Mucosa of rectum (tissue), 2 donors: ENCODE measurements around the gene PIK3AP1.

ENCODE experiments used
- H3K27ac ChIP-seq, 2 donors: one replicate each; pipeline ENCODE4 v1.7.0; 2013; ENCODE audit warnings: inconsistent platforms in 2 of 2, low read depth in 2 of 2, low read length in 2 of 2
- H3K27me3 ChIP-seq, 2 donors: one replicate each; pipeline ENCODE4 v1.7.0; 2013; ENCODE audit warnings: low read length in 2 of 2; ENCODE audit not compliant: control insufficient read depth in 2 of 2, insufficient read depth in 2 of 2
- H3K36me3 ChIP-seq, 2 donors: one replicate each; pipeline ENCODE4 v1.7.0; 2013; ENCODE audit warnings: low read length in 2 of 2; ENCODE audit not compliant: control insufficient read depth in 2 of 2, insufficient read depth in 2 of 2
- H3K4me1 ChIP-seq, 2 donors: one replicate each; pipeline ENCODE4 v1.7.0; 2013; ENCODE audit warnings: low read length in 2 of 2, mild to moderate bottlenecking in 1 of 2; ENCODE audit not compliant: control insufficient read depth in 2 of 2, insufficient read depth in 2 of 2
- H3K4me3 ChIP-seq, 2 donors: one replicate each; pipeline ENCODE4 v1.7.0; 2013; ENCODE audit warnings: low read length in 2 of 2
- H3K9ac ChIP-seq, 2 donors: one replicate each; pipeline ENCODE4 v1.7.0; 2013; ENCODE audit warnings: low read length in 2 of 2, low read depth in 1 of 2, mild to moderate bottlenecking in 1 of 2
- H3K9me3 ChIP-seq, 2 donors: one replicate each; pipeline ENCODE4 v1.7.0; 2013; ENCODE audit warnings: low read length in 2 of 2; ENCODE audit not compliant: control insufficient read depth in 2 of 2
- donor health status: healthy.
- donor health status: Normal muscosa, but diverticular disease.

Gene PIK3AP1

DNA sequence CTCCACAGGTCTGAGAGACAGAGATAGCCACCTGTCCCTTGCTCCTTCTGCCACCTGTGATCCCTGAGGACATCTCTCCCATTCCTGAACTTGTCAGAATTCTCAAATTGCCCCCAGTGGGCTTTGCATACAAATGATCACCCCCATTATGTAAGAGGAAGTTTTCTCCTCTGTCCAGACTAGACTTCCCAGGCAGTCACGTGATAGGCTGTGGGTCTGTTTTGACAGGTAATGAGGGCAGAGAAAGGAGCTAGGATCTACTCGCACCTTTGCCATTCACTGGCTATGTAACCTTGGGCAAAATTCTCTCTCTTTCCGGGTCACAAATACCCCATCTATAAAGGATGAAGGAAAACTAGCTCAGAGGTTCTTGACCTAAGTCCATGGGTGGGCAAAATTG is 112.1 kb downstream of the PIK3AP1 start:
- Histone ChIP-seq H3K4me3 (no peak overlapping the region), H3K27me3 (no peaks in the 10 kb centered on the region), H3K36me3 (no peaks in the 10 kb centered on the region), H3K4me1 (peaks cover 35 to 52% of the 10 kb centered on the region in 2 donors), H3K27ac (no peak overlapping the region), H3K9me3 (no peaks in the 10 kb centered on the region), H3K9ac (peak overlapping the region in 1 of 2 donors; percentile 6)

DNA sequence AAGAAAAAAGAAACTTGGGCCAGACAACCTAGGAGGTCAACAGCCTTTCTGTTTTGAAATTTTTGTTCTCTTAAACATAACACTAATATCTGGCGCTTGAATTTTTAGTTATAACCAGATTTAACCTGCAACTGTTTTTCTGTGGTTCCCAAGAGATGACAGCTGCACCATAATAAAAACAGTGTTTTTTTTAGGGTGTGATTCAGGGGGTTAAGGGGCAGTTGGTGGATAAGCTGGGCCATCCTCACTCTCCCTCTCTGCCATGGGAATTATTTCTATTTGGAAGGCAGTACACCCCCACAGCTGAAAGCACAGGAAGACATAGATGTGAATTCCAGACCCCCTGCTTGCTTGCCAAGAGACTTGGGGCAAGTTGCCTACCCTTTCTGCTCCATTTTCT is 113.4 kb downstream of the PIK3AP1 start:
- no peak overlapping the region for H3K4me3 ChIP-seq
- H3K36me3 ChIP-seq = peaks cover 0 to 5% of the 10 kb centered on the region in 2 donors
- no peak overlapping the region for H3K27ac ChIP-seq

DNA sequence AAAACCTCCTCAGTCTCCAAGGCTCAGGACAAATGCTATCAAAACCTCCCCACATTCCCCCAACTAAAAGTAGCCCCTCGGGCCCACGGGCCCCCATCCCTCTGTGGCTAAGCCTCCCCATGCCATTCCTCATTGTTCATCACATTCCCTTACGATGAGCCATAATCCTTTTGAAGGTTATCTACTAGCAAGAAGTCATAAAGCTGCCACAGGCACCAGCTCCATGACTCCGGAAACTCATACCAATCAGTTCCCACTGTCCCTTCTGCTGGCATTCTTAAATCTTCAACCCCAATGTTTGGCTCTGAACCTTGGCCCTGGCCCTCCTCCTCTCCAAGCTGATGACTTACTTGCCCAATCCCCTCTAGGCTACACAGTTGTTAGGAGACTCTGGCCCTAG is 114.1 kb downstream of the PIK3AP1 start:
- Histone ChIP-seq H3K9ac (no peak overlapping the region), H3K27me3 (no peaks in the 10 kb centered on the region), H3K4me3 (no peak overlapping the region), H3K36me3 (peaks cover 0 to 5% of the 10 kb centered on the region in 2 donors), H3K4me1 (peaks cover 33 to 37% of the 10 kb centered on the region in 2 donors), H3K9me3 (no peaks in the 10 kb centered on the region), H3K27ac (no peak overlapping the region)

More for the DNA sequence above, 113.4 kb downstream of the PIK3AP1 start:
- H3K4me1 ChIP-seq = peaks cover 35 to 44% of the 10 kb centered on the region in 2 donors
- no peaks in the 10 kb centered on the region for H3K9me3 ChIP-seq
- H3K9ac ChIP-seq = no peak overlapping the region
- no peaks in the 10 kb centered on the region for H3K27me3 ChIP-seq

DNA sequence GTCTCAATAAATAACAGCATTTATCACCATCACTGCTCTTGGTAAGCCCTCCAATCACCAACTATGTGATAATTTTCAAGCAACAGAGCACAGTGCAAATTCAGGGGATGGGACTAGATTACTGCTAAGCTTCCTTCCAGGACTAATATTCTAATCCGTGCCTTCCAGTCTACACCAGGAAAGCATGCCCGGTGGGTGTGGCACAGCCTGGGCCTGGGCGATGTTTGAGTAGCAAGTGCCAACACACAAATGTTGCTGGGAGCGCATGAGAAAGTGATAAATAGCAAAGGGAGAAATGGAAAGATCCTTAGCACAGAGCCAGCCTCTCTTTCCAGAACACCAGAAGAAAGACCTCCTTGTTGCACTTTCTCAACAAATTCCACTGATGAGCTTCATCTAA is 120.0 kb downstream of the PIK3AP1 start:
- Histone ChIP-seq H3K4me3 (no peak overlapping the region), H3K27me3 (no peaks in the 10 kb centered on the region), H3K9ac (no peak overlapping the region), H3K27ac (peak overlapping the region; percentile 16 to 21), H3K4me1 (peaks cover 16 to 23% of the 10 kb centered on the region in 2 donors), H3K36me3 (peaks cover 3 to 8% of the 10 kb centered on the region in 2 donors), H3K9me3 (no peaks in the 10 kb centered on the region)

DNA sequence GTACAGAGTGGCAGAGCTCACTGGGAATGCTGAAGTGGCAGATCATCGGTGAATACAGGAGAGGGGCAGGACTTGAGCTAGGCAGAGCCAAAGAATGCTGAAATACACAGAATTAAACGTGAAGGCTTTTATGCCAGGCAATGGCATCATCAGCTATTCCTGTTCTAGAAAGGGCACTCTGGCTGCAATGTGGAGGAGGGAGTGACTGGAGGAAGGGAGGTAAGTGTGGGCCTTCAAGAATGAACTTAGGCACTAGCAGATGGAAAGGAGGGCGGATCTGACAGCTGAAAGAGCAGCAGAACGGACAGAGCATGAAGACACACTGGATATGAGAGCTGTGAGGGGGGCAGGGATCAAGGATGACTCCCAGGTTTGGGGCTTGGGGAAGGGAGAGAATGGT is 121.5 kb downstream of the PIK3AP1 start:
- no peak overlapping the region for H3K4me3 ChIP-seq
- H3K36me3 ChIP-seq = peaks cover 3 to 8% of the 10 kb centered on the region in 2 donors
- H3K9me3 ChIP-seq = no peaks in the 10 kb centered on the region
- no peaks in the 10 kb centered on the region for H3K27me3 ChIP-seq
- no peak overlapping the region for H3K9ac ChIP-seq
- peaks cover 16 to 28% of the 10 kb centered on the region in 2 donors for H3K4me1 ChIP-seq
- no peak overlapping the region for H3K27ac ChIP-seq

DNA sequence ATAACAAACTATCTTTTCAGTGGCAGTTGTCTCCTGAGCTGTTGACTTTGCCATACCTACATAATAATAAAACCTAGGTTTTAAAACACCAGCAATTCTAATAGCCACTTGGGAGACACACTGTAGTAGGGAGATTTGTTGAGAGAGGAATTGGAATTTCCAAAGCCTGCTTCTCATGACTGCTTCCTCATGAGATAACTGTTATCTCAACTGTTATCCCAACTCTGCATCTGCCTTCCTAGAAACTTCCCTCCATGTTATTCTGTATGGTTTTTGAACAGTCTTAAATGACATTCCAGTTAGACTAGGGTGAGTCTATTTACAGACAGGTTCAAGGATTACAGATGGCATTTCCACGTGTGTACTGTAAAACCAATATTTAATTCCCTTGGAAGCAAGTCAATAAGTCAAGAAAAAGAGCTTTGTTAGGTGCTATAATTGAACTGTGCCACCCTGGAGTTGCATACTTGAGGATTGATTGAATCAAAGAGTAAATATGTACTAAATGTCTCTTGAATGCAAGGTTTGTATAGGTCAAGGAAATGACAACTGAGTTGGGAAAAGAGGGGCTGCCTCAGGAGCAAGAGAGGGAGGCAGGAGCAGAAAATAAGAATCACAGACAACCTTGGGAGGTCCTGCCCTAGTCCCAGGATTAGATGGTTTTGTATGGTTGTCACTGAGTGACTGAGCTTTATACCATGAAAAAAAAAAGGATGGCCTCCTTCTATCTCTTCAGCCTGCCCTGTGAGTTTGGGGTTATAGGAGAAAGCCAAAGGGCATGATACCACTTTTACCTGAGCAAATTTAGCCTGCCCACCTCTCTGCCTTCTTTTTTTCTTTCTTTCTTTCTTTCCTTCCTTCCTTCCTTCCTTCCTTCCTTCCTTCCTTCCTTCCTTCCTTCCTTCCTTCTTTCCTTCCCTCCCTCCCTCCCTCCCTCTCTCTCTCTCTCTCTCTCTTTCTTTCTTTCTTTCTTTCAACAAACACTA is 123.6 kb downstream of the PIK3AP1 start:
- no peaks in the 10 kb centered on the region for H3K27me3 ChIP-seq
- H3K36me3 ChIP-seq = peaks cover 3% of the 10 kb centered on the region in 2 donors
- no peak overlapping the region for H3K4me3 ChIP-seq
- no peaks in the 10 kb centered on the region for H3K9me3 ChIP-seq
- H3K27ac ChIP-seq = peak overlapping the region; percentile 20 to 45
- peaks cover 16 to 28% of the 10 kb centered on the region in 2 donors for H3K4me1 ChIP-seq
- H3K9ac ChIP-seq = no peak overlapping the region

DNA sequence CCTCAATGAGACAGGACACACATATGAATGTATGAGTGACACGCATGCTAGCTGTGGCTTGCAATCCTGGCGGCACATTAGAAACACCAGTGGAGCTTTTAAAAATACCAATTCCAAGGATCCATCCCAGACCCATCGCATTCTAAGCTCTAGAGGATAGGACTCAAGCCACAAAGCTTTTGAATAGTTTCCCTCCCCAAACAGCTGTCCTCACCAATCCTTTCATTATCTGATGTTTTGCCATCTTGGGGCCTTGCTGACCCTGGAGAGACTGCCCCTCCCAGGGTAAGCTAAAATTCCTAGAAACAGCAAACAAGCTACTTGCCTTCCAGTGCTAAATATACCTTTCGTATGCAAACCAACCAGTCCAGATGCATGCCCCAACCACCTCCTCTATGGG is 124.6 kb downstream of the PIK3AP1 start:
- Histone ChIP-seq H3K4me3 (no peak overlapping the region), H3K36me3 (peaks cover 3% of the 10 kb centered on the region in 2 donors), H3K4me1 (peaks cover 16 to 28% of the 10 kb centered on the region in 2 donors), H3K9ac (no peak overlapping the region), H3K9me3 (no peaks in the 10 kb centered on the region), H3K27ac (no peak overlapping the region), H3K27me3 (no peaks in the 10 kb centered on the region)

DNA sequence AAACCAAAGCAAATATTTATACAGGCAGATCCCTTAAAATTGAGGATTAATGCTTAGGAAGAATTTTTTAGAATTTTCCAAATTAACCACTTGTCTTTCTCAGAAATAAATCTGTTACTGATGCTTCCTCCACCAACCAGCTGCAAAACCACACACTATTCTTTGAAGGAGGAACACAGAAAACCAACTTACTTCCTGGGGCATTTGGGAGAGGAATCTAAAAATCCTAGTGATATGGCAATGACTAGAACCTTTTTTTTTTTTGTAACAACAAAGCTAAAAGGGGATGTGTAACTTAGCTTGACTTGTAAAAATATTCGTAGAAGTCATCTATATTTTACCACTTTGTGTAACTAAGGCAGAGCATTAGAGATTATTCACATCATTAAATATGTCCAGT is 128.4 kb downstream of the PIK3AP1 start:
- Histone ChIP-seq H3K4me1 (peaks cover 24 to 40% of the 10 kb centered on the region in 2 donors), H3K9ac (no peak overlapping the region), H3K27ac (no peak overlapping the region), H3K27me3 (no peaks in the 10 kb centered on the region), H3K4me3 (no peak overlapping the region), H3K9me3 (no peaks in the 10 kb centered on the region), H3K36me3 (no peaks in the 10 kb centered on the region)

DNA sequence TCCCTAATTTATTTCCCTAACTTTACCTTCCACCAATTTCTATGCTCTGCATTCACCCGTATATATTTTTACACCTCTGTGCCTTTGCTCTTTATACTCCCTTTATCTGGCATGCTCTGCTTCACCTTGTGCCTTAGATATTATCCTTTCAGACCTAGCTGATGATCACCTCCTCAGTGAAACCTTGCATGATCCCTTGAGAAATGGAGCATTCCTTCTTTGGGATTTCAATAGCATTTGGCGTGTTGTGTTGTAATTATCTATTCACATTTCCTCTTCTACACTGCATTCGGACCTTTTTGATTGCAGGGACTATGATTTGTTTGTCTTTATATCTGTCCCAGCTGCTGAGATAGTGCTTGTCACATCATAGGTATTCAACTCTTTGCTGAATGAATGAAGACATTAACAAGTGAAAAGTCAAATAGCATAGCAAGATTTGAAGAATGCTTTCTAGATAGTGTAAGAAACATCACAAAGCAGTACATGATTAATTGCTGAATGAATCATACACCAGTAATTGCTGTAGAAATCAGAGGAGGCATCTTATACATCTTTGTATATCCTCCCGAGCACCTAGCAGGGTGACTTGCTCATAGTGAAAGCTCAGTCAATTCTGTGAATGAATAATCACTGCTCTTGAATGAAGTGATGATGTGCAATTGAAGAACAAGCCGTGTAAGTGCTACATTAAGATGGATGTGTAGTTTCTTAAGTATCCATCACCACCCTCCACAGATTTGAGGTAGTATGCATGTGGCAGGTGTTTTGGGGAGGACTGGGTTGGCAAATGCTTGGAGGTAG is 131.5 kb downstream of the PIK3AP1 start:
- no peaks in the 10 kb centered on the region for H3K36me3 ChIP-seq
- H3K27me3 ChIP-seq = no peaks in the 10 kb centered on the region
- H3K27ac ChIP-seq = peak overlapping the region; percentile 97 to 99
- H3K9me3 ChIP-seq = no peaks in the 10 kb centered on the region
- H3K4me1 ChIP-seq = peaks cover 18 to 39% of the 10 kb centered on the region in 2 donors
- H3K9ac ChIP-seq = peak overlapping the region in 1 of 2 donors; percentile 18
- H3K4me3 ChIP-seq = peak overlapping the region; percentile 14 to 94
